Activated CD4-positive, CD25-positive, alpha-beta regulatory T cell treated with anti-CD3 and anti-CD28 coated beads, Interleukin-2, amount 50 U/mL, for 24 hours (primary cell): ENCODE measurements around the gene KRT33A.
"Not testable (repeated sequence)": the region's sequence is repeated elsewhere in the genome, so short reads cannot be mapped to it uniquely, and the experiment has no call there.

ENCODE experiments used
- ATAC-seq, 2 donors: fragments of 150-1000 bp; cut with Tn5 transposase; one replicate each; pipeline ENCODE4 v1.10.0; 2021; ENCODE audit warnings: mild to moderate bottlenecking in 1 of 2, moderate library complexity in 1 of 2

Gene KRT33A

GRCh38 chr17:41360296-41360995, 9.8 kb upstream of the KRT33A start:
- no peak for ATAC-seq

GRCh38 chr17:41354536-41354935, 3.9 kb upstream of the KRT33A start:
- no peak for ATAC-seq

GRCh38 chr17:41352597-41353366, 2.2 kb upstream of the KRT33A start:
- ATAC-seq: no peak

GRCh38 chr17:41351177-41351576, 549 bp upstream of the KRT33A start:
- ATAC-seq: no peak

- no peak for ATAC-seq
Measured at GRCh38 chr17:41347869-41348760, 2.5 kb downstream of the KRT33A start.

GRCh38 chr17:41346421-41346820, 4.2 kb downstream of the KRT33A start:
- ATAC-seq: not testable (repeated sequence)

GRCh38 chr17:41345992-41346391, 4.6 kb downstream of the KRT33A start:
- no peak for ATAC-seq

GRCh38 chr17:41343029-41343428, 7.6 kb downstream of the KRT33A start:
- ATAC-seq: no peak

- ATAC-seq: peak; percentile 52 to 58
Measured at GRCh38 chr17:41340934-41341861, 9.4 kb downstream of the KRT33A start.

GRCh38 chr17:41340494-41340893, 10.1 kb downstream of the KRT33A start:
- peak in 1 of 2 donors; percentile 5 for ATAC-seq

- ATAC-seq: no peak
Measured at GRCh38 chr17:41339571-41340172, 11.0 kb downstream of the KRT33A start.

- ATAC-seq: peak; percentile 43 to 52
Measured at GRCh38 chr17:41338961-41339485, 11.6 kb downstream of the KRT33A start.

GRCh38 chr17:41335747-41336146, 14.9 kb downstream of the KRT33A start:
- no peak for ATAC-seq

- no peak for ATAC-seq
Measured at GRCh38 chr17:41334385-41335305, 16.0 kb downstream of the KRT33A start.

GRCh38 chr17:41333836-41334235, 16.8 kb downstream of the KRT33A start:
- ATAC-seq: no peak

- ATAC-seq: no peak
Measured at GRCh38 chr17:41333098-41333497, 17.5 kb downstream of the KRT33A start.

- ATAC-seq: no peak
Measured at GRCh38 chr17:41332239-41332638, 18.4 kb downstream of the KRT33A start.

- no peak for ATAC-seq
Measured at GRCh38 chr17:41331606-41332005, 19.0 kb downstream of the KRT33A start.

GRCh38 chr17:41329279-41329948, 21.2 kb downstream of the KRT33A start:
- no peak for ATAC-seq

GRCh38 chr17:41328207-41328606, 22.4 kb downstream of the KRT33A start:
- ATAC-seq: no peak
